Measurements from ENCODE around the gene EIF2D.
A peak's percentile ranks its signal among the peaks of the same experiment; 100 is the strongest.

Gene EIF2D

DNA sequence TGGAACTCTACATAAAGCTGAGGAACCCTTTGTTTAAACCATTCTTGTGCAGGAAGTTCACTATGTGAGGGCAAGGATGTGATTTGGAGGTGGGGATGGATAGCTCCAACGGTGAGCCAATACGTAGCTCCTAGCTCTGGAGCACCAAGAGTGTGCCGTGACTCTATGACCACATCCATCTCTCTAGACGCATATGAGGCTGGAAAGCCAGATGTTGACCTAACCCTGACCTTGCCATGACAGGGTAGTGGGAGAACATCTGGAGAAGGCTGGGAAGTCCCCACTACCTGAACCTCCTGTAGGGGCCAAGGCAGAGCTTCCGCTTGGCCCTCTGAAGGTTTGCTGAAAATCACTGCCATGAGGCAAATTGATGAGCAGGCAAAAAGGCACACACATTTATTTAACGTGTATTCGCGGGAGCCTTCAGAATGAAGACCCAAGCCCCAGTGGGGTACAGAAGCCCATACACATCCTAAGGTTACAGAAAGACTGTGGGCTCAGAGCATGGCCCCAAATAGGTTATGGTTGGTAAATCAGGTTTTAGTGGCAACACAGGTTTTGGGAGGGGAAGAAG, 43.4 kb downstream of the EIF2D start:
- DNase-seq, result no peak

GRCh38 chr1:206568256-206568655, 44.0 kb downstream of the EIF2D start:
- no peak for DNase-seq

- no peak for DNase-seq
Observed at GRCh38 chr1:206566999-206567398, 45.3 kb downstream of the EIF2D start.

- no peak for DNase-seq
Observed at GRCh38 chr1:206565995-206566394, 46.3 kb downstream of the EIF2D start.

DNA sequence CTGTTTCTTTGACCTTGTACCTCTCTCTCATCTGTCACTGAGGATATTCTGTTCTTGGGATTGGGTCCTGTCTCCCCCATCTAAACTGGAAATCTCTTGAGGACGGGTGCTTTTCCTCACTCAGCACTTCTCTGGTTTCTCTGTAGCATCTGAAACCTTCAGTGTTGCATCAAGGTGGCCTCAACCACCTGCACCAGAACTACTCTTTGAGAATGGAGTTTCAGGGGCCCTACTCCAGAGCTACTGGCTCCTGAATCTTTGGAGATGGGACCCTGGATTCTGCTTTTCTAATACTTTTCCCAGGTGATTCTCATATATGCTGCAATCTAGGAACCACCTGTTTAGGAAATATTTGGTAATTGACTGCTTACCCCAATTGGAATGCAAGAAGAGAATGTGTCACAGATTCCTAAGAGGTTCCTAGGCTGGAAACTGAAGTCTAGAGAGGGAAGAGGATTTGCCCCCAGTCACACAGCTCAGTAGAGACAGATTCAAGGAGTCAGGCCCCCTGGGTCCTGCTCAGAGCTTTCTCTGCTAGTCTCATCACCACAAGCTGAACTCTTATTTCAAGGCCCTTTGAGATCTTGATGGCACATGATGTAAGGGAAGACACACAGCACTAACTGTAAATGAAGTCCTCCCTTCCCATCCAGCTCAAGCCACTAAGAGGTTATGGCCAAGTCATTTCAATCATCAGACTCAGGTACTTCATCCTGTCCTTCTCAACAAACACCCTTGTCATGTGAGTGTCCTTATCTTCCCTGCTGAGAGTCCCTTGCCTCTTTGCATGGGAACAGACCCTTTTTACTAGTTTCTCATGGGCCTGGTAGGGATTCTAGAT, 48.7 kb downstream of the EIF2D start:
- no peak for DNase-seq

GRCh38 chr1:206560007-206560716, 52.1 kb downstream of the EIF2D start:
- DNase-seq, result no peak

- DNase-seq, result no peak
Observed at GRCh38 chr1:206559672-206559995, 52.6 kb downstream of the EIF2D start.

GRCh38 chr1:206558794-206559671, 53.2 kb downstream of the EIF2D start:
- DNase-seq, result no peak

GRCh38 chr1:206557636-206558473, 54.4 kb downstream of the EIF2D start:
- DNase-seq, result no peak

DNA sequence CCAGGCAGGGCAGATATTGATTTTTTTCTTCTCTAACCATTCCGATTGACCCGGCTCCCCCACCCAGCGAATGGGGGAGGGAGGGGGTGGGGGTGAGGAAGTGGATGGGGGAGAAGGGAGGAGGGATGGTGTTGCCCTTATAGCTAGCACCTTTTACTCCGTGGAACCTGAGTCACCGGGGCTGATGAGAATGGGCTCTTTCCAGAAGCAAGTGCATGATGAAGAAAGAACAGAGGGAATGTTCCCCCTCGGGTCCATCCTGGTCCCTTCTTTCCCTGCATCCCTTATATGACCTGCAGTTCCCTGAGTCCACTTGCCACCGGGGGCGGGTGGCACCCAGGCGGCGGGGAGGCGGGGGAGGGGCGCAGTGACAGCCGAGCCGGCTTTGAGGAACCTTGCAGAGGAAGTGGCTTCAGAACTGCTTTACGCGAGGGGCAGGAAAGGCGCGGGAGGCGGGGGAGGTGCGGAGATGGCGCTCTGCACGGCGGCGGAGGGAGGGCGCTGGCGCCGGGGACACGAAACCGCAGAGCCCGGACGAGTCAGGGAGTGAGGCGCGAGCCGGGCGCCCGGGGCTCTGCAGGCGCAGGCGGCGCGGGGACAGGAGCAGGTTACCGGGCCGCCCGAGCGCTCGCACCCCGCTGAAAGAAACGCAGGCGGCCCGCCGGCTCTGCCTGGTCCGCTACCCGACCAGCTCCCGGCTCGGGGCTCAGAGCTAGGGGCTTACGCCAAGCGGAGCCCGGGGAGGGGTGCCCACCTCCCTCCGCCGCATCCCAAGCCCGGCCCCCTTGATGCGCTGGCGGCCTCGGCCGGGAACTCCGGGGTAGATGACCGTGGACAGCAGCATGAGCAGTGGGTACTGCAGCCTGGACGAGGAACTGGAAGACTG, 55.3 kb downstream of the EIF2D start:
- DNase-seq, result peak; percentile 59

DNA sequence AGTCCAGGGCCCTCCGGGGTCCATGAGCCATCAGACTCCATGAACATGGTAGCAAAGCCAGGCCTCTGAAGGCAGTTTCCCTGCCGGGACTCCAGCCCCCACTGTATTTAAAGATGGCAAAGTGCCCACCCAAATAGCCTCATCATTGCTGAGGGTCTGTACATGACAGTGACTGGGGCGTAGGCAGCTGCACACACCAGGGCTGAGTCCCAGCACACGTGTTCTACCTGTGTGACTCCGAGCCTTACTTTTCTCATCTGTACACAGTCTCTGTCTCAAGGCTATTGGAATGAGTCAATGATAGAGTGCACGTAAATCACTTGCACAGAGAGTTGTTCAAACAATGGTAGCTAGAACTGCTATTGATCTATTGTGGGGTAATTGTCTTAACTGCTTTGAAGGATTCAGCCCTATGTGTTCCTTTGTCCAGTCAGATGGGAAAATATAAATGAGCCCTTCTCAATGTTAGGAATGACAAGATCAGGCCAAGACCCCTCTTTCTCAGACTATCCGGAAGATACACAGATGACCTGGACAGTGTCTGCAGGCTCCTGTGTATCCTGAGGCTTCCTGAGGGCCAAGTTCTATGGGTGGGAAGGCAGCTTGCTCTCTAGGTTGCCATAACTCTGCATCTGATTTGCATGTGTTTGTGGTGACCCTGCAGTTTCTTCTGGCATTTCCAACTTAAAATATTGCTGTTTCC, 56.1 kb downstream of the EIF2D start:
- DNase-seq, result no peak

DNA sequence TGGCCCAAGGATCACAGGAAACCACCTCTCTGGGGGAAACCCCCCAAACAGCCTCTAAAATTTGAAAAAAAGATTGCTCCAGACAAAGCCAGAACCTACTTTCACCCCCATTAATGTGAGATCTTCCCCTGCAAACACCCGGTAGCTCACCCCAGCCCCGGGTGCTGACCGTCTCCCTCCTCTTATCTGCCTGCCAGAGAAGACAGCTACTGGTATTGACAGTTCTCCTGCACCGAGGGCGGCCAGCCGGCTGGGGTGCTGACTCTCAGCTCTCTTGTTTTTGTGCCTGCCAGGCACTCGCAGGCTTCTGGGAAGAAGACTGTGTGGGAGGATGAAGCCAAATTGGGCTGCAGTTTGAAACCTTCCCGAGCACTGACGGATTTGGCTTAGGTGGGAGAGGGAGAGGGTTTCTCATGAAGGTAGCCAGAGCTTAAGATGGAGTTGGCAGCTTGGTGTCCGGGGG, 56.8 kb downstream of the EIF2D start:
- no peak for DNase-seq

GRCh38 chr1:206554701-206555472, 57.4 kb downstream of the EIF2D start:
- DNase-seq, result no peak

GRCh38 chr1:206554211-206554610, 58.1 kb downstream of the EIF2D start:
- DNase-seq, result no peak

- DNase-seq, result no peak
Observed at GRCh38 chr1:206551986-206552326, 60.3 kb downstream of the EIF2D start.

DNA sequence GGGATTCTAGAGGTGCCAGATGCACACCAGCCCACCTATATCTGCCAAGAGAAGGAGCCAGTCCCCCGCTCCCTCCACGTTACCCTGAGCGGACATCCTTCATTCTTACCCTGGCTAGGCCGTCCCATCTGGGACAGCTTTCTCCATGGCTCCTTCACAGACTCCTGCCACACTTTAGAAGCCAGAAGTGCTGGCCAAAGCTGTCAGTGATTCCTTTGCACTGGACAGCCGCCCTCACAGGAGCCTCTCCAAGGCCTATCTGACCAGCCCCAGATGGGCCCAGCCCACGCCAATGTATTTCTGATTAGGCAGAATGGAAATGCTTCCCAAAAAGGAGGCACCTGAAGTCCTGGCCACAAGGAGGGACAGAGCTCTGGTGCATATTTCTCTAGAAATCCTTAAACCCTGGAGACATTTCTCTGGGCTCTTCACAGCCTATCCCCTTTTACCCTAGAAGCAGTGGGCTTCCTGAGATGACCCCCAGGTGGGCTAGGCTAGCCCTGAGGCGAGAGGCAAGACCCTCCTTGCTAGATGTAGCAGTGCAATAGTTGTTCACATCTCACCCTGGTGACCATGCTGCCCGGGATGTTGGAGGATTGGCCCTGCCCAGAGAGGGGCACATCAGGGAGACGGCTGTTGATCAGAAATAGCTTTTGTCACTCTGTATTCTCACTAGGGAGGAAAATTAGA, 60.8 kb downstream of the EIF2D start:
- no peak for DNase-seq

DNA sequence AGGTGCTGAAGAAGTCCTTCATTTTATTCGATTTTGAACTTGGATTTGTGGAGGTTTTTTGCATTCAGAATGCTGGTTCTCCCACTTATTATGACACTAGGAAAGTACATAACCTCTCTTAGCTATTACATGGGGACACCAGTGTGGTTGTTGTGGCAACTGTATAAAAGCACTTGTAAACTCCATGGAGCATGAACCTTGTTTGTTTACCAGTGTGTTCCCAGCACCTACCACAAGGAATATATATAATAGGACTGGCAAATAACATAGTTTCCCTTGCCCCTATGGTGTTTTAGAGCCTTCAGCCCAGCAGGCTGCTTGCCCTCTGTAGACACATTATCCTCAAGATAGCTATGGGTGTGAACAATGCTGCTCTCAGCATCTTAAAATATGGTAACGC, 61.8 kb downstream of the EIF2D start:
- DNase-seq, result no peak

DNA sequence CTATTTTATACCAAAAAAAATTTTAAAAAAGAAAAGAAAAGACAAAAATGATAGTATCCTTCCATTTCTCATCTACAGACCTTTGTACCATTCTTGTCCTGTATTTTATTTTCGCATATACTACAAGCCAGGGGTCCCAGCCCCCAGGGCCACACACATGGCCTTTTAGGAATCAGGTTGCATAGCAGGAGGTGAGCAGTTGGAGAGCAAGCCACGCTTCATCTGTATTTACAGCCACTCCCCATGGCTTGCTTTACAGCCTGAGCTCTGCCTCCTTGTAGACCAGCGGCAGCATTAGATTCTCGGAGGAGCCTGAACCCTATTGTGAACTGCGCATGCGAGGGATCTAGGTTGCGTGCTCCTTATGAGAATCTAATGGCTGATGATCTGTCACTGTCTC, 65.2 kb downstream of the EIF2D start:
- no peak for DNase-seq

DNA sequence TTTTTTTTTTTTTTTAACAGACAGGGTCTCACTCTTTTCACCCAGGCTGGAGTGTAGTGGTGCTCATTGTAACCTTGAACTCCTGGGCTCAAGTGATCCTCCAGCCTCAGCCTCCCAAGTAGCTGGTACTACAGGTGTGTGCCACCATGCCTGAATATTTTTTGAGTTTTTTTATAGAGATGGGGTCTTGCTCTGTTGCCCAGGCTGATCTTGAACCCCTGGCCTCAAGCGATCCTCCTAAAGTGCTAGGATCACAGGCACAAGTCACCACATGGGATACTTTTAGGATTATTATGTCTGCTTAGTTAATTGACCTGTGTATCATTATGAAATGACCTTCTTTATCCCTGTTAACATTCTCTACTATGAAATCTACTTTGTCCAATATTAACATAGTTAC, 66.9 kb downstream of the EIF2D start:
- no peak for DNase-seq
